ENCODE measurements around the gene MICAL3.

GRCh38 chr22:17890892-17891291 is 133.5 kb downstream of the MICAL3 start:
- no peak for TF ChIP-seq POLR2A (IDR thresholded peaks at IDR 0.05)
- TF ChIP-seq CTCF (IDR thresholded peaks at IDR 0.05 in 4 of 5, conservative IDR thresholded peaks at IDR 0.05 in 1 of 5): no peak
